Measurements from ENCODE around the gene TRIM51G.
"Not testable (repeated sequence)": the region's sequence is repeated elsewhere in the genome, so short reads cannot be mapped to it uniquely, and the experiment has no call there.

TRIM51G gene

GRCh38 chr11:48983785-48984184, at the start of gene TRIM51G:
TSS of gene TRIM51G (minus strand) at chr11:48983885. CDS start at chr11:48981695, 2,190 bp downstream.
- not testable (repeated sequence) for H3K9ac ChIP-seq (ENCODE audit: low read length in 2 of 2); H3K27ac ChIP-seq (ENCODE audit: low read length); H3K4me1 ChIP-seq (ENCODE audit: control insufficient read depth, insufficient read depth, low read length); H3K4me3 ChIP-seq (ENCODE audit: low read length in 2 of 2); H3K36me3 ChIP-seq (ENCODE audit: control insufficient read depth in 2 of 2, insufficient read depth in 2 of 2, low read length in 2 of 2); H3K9me3 ChIP-seq (ENCODE audit: control insufficient read depth in 2 of 2, low read length in 2 of 2); H3K27me3 ChIP-seq (ENCODE audit: control insufficient read depth in 1 of 2, insufficient read depth in 2 of 2, low read length in 2 of 2)

DNA sequence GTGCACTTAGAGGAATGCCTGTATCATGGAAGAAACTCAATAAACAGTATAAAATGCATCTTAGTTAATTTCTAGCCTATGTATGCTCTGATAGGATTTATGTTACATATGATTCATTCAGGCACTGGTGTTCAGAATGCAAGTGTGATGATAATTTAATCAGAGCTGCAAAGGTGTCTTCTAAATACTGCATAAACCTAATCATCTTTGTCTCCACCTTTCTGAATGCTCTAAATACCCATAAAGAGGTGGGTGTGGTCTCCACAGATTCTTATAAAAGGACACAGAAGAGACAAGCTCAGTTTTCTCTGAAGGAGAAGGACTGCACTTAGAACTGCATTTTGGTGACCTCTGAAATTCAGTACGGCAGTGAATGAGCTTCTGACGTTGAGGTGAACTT, 44.8 kb upstream of the TRIM51G start, which contains the start of gene TRIM49B:
TRIM49B (plus strand) TSS at position 301 of the 400 bp plus-strand sequence. CDS start 2,777 bp downstream, outside the sequence.
- not testable (repeated sequence) for H3K9ac ChIP-seq (ENCODE audit: low read length in 2 of 2); H3K27me3 ChIP-seq (ENCODE audit: control insufficient read depth in 1 of 2, insufficient read depth in 2 of 2, low read length in 2 of 2); H3K27ac ChIP-seq (ENCODE audit: low read length); H3K36me3 ChIP-seq (ENCODE audit: control insufficient read depth in 2 of 2, insufficient read depth in 2 of 2, low read length in 2 of 2); H3K4me3 ChIP-seq (ENCODE audit: low read length in 2 of 2); H3K9me3 ChIP-seq (ENCODE audit: control insufficient read depth in 2 of 2, low read length in 2 of 2); H3K4me1 ChIP-seq (ENCODE audit: control insufficient read depth, insufficient read depth, low read length)

GRCh38 chr11:48968592-48968991, 15.1 kb downstream of the TRIM51G start:
- H3K27ac ChIP-seq (ENCODE audit: low read length); H3K9ac ChIP-seq (ENCODE audit: low read length in 2 of 2); H3K36me3 ChIP-seq (ENCODE audit: control insufficient read depth in 2 of 2, insufficient read depth in 2 of 2, low read length in 2 of 2); H3K27me3 ChIP-seq (ENCODE audit: control insufficient read depth in 1 of 2, insufficient read depth in 2 of 2, low read length in 2 of 2); H3K4me3 ChIP-seq (ENCODE audit: low read length in 2 of 2); H3K4me1 ChIP-seq (ENCODE audit: control insufficient read depth, insufficient read depth, low read length); H3K9me3 ChIP-seq (ENCODE audit: control insufficient read depth in 2 of 2, low read length in 2 of 2): not testable (repeated sequence)

DNA sequence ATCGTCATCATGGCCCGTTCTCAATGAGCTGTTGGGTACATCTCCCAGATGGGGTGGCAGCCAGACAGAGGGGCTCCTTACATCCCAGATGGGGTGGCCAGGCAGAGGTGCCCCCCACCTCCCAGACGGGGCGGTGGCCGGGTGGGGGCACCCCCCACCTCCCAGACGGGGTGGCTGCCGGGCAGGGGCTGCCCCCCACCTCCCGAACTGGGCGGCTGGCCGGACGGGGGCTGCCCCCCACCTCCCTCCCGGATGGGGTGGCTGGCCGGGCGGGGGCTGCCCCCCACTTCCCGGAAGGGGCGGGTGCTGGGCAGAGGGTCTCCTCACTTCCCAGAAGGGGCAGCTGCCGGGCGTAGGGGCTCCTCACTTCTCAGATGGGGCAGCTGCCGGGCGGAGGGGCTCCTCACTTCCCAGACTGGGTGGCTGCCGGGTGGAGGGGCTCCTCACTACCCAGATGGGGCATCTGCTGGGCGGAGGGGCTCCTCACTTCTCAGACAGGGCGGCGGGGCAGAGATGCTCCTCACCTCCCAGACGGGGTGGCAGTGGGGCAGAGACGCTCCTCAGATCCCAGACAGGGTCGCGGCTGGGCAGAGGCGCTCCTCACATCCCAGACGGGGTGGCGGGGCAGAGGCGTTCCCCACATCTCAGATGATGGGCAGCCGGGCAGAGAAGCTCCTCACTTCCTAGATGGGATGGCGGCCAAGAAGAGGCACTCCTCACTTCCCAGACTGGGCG, 28.2 kb downstream of the TRIM51G start:
- not testable (repeated sequence) for H3K36me3 ChIP-seq (ENCODE audit: control insufficient read depth in 2 of 2, insufficient read depth in 2 of 2, low read length in 2 of 2); H3K4me1 ChIP-seq (ENCODE audit: control insufficient read depth, insufficient read depth, low read length); H3K9me3 ChIP-seq (ENCODE audit: control insufficient read depth in 2 of 2, low read length in 2 of 2); H3K27me3 ChIP-seq (ENCODE audit: control insufficient read depth in 1 of 2, insufficient read depth in 2 of 2, low read length in 2 of 2); H3K27ac ChIP-seq (ENCODE audit: low read length); H3K9ac ChIP-seq (ENCODE audit: low read length in 2 of 2); H3K4me3 ChIP-seq (ENCODE audit: low read length in 2 of 2)

DNA sequence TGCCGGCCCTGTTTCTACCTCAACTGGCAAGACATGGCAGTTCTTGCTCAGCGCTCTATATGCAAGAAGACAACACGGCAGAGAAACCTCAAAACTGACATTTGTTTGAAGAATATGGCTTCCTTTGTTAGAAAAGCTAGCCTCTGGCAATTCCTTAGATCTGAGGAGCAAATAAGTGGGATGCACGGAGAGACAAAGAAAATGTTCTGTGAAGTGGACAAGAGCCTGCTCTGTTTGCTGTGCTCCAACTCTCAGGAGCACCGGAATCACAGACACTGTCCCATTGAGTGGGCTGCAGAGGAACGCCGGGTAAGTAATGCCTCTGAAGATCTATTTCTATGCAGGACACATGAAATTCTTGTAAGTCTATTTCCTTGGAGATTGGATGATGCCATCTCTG, 37.9 kb downstream of the TRIM51G start:
- H3K36me3 ChIP-seq (ENCODE audit: control insufficient read depth in 2 of 2, insufficient read depth in 2 of 2, low read length in 2 of 2); H3K27me3 ChIP-seq (ENCODE audit: control insufficient read depth in 1 of 2, insufficient read depth in 2 of 2, low read length in 2 of 2); H3K4me1 ChIP-seq (ENCODE audit: control insufficient read depth, insufficient read depth, low read length); H3K4me3 ChIP-seq (ENCODE audit: low read length in 2 of 2); H3K9me3 ChIP-seq (ENCODE audit: control insufficient read depth in 2 of 2, low read length in 2 of 2); H3K27ac ChIP-seq (ENCODE audit: low read length); H3K9ac ChIP-seq (ENCODE audit: low read length in 2 of 2): not testable (repeated sequence)
